Limb (tissue), 2 donors: ENCODE data around the gene DYSF.

Experiments used
- DNase-seq, 2 donors: peaks; one replicate each; pipeline ENCODE4 v3.0.0-alpha.2; 2016; ENCODE audit errors: extremely low spot score in 2 of 2

DYSF gene

DNA sequence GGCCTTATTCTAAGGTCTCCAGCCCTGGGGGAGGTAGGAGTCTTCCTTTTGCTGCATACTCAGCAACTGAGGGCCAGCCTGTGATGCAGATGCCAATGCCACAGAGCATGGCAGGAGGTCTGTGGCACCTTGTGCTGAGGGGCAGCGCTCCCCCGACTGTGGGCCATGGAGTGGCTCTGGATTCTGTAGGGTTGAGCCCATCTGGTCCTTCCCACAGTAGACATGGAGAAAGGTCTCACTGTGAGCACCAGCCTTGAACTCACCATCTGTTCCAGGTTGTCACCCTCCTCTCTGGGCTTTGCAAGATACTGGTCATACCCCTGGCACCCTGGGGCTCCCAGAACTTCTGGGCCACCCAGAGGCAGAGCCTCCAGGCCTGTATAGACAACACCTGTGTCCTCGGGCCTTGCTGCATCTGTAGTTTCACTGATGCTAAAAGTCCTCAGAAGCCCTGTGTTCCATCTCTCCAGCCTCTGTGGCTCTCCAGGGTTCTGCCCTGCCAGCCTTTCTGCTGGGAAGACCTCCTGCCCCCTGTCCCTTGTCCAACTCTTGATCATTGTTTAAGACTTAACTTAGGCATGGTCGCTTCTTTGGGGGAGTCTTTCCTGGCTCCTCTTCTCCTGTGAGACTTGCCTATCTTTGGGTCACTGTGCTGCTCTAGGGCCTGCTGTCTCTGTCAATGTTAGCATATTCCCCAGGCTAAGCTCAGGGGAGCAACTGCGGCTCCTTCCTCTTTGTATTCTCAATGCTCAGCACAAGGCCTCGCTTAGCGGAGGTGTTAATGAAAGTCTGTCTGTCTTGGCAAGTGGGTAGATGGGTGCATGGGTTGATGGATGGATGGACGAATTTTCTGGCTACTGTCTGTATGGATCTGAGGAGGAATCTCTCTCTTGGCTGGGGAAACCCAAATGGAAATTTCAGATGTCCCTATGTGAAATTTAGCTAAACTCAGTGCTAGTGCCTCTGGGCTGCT, 160.9 kb downstream of the DYSF start:
- peak in 1 of 2 donors; percentile 13 for DNase-seq

DNA sequence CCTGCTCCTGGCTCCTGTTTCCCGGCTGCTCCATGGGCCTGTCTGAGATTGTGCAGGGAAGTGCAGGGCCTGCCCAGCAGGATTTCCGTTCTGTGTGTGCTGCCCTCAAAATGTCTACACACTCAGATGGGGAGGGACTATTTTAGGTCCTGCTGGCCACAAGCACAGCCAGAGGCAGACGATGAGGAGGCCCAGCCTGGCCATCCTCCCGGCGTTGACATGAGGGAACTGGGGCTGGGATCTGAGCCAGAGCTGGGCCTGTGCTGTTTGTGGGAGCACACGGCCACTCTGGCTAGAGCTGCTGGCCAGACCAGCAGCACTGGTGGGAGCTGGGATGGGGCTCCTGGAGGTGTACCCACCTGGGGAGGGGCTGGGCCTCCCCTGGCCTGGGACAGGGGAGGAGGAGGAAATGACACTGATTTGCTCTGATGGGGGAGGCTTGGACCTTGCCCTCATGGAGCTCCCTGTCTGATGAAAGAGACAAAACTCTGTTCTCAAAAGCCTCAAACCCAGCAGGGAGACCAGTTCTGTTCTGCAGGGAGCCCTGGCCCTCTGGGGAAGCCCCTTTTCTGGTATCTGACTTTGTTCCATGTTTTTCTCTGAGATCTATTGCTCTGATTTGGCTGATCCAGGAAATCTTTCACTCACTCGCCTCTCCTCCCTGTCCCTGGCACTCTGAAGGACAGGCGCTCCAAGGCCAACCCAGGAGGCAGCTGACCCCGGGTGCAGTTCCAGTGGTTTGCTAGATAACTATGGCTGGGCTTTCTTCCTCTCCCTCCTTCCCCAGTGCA, 161.8 kb downstream of the DYSF start:
- DNase-seq = peak; percentile 46 to 58

DNA sequence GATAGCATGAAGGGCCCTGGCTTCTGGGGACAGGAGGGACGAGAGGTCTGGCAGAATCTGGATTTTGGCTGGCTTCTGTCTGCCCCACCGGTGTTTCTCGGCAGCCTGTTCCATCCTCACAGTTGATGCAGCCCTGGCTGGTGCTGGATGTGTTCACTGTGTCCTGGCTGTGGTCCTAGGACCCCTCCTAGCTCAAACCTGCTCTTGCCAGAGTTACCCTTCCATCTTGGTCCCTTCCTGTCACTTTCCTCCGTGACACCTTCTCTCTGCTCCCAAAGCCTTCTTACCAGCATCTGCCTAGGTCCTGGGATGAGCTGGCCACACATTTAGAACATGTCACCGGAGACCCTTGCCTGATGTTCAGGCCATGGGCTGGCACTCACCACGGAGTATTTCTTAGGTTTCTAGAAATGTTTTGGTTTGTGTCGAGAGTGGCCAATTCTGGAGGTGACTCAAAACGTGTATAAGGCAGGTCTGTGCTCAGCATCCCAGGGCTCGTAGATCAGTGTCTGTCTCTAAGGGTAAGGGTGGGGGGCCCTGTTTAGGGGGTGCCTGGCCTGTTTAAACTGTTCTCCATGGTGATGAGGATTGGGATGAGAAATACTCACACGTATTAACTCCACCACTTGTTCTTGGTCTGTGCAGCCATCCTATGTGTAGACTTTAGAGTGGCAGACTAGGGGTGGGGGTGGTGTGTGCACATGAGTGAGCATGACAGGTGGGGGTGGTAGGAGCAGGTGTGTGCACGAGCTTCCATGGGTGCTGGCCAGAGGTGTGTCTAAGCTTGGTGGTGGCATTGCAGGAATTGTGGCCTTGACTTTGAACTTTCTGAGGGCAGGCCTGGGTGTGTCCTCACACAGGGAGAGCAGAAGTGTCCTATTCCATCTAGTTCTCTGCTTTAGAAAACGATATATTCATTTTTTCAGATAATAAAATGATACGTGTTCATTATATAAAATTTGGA, 162.7 kb downstream of the DYSF start:
- DNase-seq = peak in 1 of 2 donors; percentile 23

DNA sequence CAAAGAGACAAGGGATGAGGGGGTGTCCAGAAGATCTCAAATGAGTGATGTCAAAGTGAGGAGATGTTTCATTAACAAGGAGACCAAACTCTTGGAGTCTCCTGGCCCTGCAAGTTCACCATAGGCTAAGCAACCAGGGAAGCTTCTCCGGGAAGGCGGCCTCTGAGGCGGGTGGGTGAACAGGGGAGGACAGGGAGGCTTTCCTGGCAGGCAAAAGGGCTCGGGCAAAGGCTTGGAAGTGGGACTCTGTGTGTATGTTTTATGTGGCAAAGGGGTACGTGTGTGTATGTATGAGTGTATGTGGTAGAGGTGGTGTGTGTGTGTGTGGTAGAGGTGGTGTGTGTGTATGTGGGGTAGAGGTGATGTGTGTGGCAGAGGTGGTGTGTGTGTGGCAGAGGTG, 163.9 kb downstream of the DYSF start:
- peak in 1 of 2 donors; percentile 16 for DNase-seq

DNA sequence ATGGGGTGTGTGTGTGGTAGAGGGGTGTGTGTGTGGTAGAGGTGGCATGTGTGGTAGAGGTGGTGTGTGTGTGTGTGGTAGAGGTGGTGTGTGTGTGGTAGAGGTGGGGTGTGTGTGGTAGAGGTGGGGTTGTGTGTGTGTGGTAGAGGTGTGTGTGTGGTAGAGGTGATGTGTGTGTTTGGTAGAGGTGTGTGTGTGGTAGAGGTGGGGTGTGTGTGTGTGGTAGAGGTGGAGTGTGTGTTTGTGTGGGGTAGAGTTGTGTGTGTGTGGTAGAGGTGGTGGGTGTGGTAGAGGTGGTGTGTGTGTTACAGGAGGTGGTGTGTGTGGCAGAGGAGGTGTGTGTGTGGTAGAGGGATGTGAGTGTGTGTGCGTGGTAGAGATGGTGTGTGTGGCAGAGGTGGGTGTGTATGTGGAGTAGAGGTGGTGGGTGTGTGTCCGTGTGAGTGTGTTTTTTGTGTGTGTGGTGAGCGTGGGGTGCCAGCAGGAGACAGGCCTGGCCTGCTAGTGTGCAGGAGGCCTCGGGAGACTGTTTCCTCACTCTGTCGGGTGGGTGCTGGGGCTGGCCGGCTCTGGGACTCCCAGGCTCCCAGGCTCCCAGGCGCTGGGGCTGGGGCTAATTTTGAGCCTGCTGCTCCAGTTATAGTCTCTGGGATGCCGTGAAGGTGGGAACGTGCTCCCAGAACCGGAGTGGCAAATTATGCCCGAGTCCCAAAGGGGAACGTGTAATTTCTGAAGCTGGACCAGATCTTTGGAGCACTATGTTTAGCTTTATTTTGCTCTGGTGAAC, 165.2 kb downstream of the DYSF start:
- DNase-seq = peak in 1 of 2 donors; percentile 40

DNA sequence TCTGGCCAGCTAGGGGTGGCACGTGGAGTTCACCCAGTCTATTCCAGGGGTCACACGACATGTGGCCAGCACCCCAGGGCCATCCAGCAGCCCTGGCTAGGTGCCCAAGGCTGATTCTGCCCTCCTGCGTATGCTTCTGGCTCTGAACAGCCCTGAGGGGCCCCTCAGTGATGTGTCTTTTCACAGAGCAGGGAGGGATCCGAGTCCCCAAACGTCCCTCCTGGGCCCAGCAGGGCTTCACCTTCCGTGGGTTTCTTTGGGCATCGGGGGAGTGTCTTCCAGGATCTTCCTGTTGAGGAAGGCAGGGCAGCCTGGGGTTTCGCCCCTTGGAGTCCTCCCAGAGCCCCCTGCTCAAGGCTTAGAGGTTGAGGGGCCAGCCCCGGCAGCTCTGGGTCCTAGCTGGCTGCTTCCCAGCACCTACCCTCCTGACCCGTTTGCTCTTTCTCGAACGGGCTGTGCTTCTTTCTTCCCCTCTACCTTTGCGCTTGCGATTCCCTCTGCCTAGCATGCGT, 165.9 kb downstream of the DYSF start:
- peak in 1 of 2 donors; percentile 43 for DNase-seq

DNA sequence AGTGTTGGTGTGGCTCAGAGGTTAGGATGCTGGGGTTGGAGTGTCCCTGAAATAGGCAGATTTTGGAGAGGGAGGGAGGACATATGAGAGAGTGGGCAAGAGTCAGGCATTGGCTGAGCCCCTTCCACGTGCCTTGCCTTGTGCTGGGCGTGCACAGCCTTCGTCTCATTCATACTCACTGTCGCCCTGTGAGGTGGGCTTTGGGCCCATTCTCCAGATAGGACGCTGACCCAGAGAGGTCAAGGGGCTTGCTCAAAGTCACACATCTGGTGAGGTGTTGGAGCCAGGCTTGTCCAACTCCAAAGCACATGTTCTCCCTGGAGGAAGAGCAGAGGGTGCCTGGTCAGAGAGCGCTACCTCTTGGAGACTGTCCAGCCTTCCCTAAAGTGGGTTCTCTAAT, 166.8 kb downstream of the DYSF start:
- peak in 1 of 2 donors; percentile 13 for DNase-seq

DNA sequence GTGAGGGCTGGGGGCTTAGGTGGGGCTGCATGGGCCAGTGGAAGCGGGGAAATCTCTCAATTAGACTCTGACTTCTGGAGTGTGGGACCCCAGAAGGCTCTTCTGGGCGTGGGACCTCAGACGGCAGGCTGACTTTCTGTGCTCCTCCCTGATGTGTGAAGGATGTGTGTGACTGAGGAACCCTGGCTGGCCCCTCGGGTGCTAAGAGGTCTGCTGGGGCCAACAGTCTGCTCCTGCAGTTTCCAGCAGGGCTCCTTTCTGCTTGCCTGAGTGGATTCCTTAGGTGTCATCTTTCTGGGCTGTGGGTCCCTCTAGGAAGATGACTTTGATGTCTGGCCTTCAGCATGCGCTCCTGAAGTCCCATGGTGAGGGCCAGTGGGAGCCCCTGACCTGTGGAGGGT, 167.5 kb downstream of the DYSF start:
- DNase-seq = peak in 1 of 2 donors; percentile 22

DNA sequence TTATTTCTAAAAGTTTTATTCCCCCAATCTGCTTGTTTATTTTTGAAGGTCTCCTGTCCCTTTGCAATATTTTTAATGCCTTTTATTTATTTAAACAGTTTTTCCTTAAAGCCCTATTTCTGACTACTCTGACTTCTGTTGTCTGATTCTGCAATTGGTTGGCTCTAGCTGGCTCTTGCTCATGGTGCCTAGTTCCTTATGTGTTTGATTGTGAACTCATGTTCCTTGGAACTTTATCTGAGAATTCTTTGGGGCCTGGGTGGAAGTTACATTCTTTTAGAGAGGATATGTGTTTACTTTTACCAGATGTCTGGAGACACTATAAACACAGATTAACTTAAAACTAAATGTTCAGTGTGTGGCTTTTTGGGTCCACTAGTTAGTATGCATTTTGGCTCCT, 175.9 kb downstream of the DYSF start:
- no peak for DNase-seq

DNA sequence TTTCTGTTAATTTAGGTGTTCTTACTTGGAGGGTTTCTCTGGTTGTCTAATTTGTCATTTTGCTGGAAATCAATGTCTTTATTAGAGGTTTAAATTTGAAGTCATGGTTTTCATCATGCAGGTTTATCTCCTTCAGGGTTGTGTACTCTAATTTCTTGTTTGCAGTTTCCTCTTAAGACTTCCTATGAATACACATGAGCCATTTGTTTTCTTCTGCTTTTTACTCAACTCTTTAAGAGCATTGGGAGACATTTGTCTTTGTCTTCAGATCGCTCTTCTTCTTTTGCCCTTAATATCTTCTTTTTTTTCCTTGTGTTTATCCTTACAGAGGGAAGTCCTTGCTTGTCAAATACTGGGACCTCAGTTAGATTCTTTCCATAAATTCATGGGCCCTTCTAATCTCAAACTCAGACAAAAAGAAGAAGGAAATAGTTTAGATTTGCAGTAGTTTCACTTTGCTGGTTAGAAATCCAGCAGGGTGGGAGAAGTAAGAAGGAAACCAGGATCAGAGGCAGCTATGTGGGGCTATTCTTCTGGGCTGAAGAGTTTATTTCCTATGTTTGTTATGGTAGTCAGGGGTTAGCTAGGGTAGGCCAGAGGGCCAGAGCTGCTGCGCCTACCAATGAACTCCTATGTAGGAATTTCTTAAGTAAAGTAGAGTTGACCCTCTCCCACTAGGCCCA, 176.6 kb downstream of the DYSF start:
- no peak for DNase-seq

DNA sequence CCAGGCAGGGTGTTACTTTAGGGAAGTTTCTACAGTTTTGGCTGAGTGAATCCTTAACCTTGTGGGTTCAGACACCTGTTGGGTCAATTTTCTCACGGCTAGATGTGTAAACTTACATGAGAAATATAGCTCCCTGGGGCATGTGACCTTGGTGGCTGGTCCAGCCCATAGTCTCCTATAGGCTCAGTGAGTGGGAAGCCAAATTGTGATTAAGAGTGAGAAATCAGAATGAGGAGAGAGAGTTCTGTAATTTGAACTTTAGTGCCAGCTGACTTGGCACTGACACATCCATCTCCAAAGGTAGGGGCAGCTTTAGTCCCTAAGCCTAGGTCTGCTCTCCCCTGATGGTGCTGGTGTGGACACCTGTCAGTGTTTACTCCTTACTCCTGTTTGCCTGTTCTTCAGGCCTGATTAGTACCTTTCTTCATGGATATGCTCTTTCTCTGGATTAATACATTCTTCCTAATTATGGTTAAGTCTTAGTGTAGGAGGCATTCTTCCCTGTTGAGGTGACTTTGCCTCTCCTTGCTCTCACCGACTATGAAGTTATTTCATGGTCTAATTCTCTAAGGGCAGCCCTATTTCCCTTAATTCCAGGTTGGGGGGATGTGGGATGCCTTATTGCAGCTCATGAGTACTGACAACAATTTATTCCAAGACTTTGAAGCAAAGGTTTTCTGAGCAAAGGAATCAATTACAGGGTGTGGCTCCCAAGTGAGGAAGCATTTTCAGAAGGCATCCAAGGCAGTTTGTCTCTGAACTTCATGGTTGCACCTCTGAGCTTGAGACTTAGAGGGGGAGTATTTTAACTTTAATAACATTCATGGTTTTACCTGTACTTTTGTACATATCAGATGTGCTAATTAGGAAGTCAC, 177.3 kb downstream of the DYSF start:
- DNase-seq = no peak

DNA sequence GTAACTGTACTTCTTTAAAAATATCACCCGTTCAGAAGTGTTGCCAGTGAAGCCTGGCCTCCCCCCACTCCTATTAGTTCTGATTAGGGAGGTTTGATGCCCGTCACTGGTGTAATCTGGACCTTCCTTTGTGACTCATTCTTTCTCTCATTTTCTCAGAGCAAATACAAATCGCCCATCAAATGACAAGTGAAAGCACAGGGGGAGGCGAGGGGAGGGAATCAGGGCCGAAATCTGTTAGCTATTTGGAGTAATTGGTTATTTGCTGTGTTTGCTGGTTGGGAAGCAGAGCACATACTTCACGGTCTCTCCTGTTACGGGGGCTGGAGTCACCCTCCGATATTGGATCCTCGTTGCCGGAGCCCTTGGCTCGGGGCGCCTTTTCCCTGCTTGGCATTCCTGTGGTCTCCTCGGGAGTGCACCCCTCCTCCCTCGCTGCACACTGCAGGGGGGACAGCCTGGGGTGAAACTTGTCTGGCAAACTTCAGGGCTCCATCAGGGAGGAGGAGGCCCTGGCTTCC, 178.1 kb downstream of the DYSF start:
- DNase-seq = no peak

DNA sequence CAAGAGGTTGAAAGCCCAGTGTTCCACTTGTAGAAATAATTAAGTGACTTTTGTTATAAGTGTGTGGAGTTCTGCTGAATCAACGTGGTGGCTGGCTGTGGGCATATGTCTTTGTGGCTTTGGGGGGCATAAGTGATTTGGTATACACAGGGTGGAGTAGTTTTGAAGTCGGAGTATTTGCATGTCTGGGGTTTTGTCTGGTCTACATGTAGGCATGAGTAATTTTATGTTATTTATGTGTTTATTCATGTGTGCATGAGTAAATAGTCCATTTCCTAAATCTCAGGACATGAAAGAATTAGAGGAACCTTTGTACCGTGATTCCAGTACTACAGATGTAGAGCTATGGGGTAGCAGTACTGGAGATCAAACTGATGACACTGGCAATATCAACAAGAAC, 179.7 kb downstream of the DYSF start:
- DNase-seq = no peak

DNA sequence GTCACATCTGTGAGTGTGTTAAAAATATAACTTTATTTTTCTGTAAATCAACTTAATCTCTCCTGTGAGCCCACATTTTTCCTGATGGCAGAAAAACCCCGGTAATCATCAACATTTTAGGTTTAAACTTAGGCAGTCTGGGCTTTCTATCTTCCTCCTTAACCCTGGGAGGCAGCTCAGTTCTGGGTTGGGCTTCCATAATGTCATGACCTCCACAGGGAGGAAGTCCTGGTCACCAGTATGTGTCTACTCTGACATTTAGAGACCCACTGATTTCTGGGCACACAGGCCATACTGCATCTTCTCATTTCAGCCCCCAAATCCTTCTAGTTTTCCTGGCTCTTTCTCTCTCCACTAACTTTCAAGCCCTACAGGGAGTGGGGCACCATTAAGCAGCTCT, 181.2 kb downstream of the DYSF start:
- DNase-seq = no peak

DNA sequence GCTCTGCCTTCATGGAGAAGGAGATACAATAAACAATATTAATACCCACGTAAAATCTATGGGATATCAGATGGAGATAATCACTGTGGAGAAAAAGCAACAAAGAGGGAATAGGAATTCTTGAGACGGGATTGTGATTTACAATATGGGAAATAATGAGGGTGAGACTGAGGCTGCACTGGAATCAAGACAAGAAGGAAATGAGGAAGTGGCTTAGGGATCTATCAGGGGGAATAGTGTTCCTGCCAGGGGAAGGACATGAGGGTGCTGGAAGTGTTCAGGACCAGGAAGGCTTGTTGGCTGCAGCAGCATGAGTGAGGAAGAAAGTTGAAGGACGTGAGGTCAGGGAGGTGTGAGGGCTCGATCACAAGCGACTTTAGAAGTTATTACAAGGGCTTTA, 182.4 kb downstream of the DYSF start:
- no peak for DNase-seq

DNA sequence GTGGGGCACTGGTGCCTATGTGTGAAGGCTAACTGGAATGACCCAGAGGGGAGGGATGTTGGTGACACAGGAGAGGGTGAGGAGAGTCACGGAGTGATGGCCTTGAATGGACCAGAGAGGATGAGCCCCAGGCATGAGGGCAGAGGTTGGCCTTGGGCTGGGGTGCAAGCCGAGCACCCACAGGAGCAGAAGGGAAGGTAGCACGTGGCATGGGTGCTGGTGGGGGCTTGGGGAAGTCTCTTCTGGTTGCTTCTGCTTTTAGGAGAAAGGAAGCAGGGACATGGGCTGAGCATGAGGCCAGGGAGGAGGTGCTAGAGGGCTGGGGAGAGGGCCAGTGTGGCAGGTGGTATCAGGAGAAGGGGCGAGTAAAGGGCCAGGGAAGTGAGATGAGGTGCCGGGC, 183.8 kb downstream of the DYSF start:
- no peak for DNase-seq

DNA sequence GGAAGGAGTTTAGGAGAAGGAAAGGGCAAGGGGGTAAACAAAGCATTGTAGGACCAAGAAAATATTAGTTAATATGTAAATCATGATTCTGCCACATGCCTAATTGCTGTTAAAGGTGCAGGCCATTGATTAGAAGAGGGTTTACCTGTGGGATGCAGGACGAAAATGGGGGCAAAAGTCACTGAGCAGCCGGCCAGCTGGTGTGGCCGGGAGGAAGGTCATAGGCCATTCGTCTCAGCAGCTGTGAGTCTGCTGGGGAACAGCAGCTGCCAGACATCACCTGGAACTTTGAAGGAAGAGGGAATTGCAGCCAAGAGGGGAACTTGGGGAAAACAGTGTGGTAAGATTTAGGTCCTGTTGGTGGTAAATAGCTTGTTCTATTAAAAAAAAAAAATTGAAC, 184.4 kb downstream of the DYSF start:
- no peak for DNase-seq

DNA sequence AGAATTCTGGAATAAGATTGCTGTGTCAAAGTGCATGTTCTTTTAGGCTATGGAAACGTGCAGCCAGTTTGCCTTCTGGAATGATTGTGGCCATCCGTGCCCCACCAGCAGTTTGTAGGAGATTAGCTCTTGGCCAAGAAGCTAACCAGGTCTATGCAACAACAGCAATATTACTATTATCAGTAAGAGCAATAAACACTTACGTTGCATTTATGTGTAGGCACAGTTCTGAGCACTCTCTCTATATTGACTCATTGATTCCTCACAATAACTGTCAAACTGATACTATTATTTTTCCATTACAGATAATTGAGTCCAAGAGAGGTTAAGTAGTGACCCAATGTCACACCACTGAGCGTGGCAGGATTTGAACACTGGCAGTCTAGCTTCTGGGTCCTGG, 186.4 kb downstream of the DYSF start:
- no peak for DNase-seq
